Measurements from ENCODE around the gene CACNA1A. TPM values are rescaled to one million over a fixed set of nuclear protein-coding genes. Genes with fewer than 3 reads are reported as not detected.

Gene CACNA1A
- total and polyA plus RNA-seq, 3 donors from 2014 or later = 9.7 to 22.5 (median 21.8) TPM

DNA sequence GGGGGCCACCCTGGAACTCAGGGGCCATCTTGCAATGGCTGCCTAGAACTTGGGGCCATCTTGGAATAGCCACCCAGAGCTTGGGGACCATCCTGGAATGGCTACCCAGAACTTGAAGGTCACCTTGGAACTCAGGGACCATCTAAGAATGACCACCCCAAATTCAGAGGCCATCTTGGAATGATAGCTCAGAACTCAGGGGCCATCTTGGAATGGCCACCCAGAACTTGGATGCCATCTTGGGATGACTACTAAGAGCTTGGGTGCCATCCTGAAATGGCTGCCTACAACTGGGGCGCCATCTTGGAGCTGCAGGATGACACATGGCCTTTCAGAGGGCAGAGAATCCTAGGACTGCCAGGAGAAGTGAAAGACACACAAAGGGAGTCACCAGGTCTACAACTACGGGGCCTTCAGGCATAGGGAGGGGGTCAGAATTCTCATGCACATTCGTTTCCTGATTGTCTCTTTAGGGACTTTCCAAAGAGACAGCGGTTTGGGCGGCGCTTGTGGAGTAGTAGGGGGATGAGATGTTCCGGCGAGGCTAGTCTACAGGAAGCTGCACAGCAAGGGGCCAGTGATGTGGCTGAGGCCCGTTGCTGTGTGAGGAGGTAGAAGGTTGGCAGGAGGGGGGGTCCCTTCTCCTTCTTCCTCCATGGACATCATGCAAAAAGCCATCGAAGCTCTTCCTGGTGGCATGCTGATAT, 231.1 kb downstream of the CACNA1A start:
- intact Hi-C loops (cut with DNase I; ENCODE audit: low total_unique reads) = no loop called here
- Histone ChIP-seq H3K36me3 (ENCODE audit: low read depth, missing control alignments) (no peaks in the 10 kb centered on the region), H3K27ac (no peak overlapping the region), H3K27me3 (no peaks in the 10 kb centered on the region), H3K4me1 (no peaks in the 10 kb centered on the region), H3K9me3 (no peaks in the 10 kb centered on the region), H3K4me3 (no peak overlapping the region)
- no peak for DNase-seq
- 84 to 88% methylated on average over 9 to 10 of the region's 10 CpGs for WGBS, 2 donors
- no peak for TF ChIP-seq POLR2A (IDR thresholded peaks at IDR 0.05)
- TF ChIP-seq, protein P1, sequence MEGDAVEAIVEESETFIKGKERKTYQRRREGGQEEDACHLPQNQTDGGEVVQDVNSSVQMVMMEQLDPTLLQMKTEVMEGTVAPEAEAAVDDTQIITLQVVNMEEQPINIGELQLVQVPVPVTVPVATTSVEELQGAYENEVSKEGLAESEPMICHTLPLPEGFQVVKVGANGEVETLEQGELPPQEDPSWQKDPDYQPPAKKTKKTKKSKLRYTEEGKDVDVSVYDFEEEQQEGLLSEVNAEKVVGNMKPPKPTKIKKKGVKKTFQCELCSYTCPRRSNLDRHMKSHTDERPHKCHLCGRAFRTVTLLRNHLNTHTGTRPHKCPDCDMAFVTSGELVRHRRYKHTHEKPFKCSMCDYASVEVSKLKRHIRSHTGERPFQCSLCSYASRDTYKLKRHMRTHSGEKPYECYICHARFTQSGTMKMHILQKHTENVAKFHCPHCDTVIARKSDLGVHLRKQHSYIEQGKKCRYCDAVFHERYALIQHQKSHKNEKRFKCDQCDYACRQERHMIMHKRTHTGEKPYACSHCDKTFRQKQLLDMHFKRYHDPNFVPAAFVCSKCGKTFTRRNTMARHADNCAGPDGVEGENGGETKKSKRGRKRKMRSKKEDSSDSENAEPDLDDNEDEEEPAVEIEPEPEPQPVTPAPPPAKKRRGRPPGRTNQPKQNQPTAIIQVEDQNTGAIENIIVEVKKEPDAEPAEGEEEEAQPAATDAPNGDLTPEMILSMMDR (IDR thresholded peaks at IDR 0.05) = no peak

DNA sequence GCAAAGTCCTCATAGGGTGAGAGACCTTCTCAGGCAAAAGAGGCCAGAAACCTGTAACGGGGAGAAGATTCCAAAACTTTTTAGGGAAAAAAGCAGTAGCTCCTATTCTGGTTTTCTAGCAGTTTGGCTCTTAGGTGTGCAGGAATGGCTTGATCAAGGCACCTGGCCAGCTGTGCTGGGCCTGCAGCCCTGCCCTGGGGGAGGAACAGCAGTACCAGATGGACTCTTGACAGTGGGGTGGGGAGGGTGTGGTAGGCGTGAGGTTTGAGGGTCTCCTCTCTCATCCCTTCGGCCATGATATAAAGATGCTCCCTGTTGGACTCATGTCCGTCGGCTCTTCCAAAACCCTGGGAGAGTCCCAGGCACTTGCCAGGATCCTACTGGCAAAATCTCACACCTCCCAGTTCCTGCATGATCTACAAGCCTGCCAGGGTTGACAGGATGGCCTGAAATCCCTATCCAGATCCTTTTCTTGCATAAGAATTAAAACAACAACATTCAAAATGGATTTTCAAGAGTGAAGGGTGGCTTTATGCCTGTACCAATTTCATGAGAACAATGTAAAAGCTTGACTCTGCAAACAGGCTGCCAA, 235.7 kb downstream of the CACNA1A start:
- WGBS, 2 donors = 93 to 95% methylated on average over 5 of the region's 5 CpGs
- Histone ChIP-seq H3K9me3 (no peaks in the 10 kb centered on the region), H3K4me1 (no peaks in the 10 kb centered on the region), H3K36me3 (ENCODE audit: low read depth, missing control alignments) (no peaks in the 10 kb centered on the region), H3K27me3 (no peaks in the 10 kb centered on the region), H3K4me3 (no peak overlapping the region), H3K27ac (no peak overlapping the region)
- intact Hi-C loops (cut with DNase I; ENCODE audit: low total_unique reads) = no loop called here
- no peak for TF ChIP-seq POLR2A (IDR thresholded peaks at IDR 0.05)
- TF ChIP-seq, protein P1 (IDR thresholded peaks at IDR 0.05) = no peak
- DNase-seq = no peak

DNA sequence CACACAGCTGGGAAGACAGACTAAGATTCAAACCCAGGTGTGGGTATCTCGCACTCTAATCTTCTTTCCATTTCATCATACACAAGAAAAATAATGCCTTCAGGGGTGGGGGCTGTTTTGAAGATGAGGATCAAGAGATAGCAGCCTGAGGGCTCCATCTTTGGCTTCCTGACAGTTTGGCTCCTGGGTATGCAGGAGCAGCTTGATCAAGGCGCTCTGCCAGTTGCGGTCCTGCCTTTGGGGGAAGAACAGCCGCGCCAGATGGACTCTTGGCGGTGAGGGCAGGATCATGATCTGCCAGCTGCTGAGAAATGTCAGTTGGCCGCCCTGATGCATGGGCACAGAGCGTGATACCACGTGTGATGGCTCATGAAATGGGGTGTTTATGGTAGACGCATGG, 236.9 kb downstream of the CACNA1A start:
- intact Hi-C loops (cut with DNase I; ENCODE audit: low total_unique reads) = no loop called here

DNA sequence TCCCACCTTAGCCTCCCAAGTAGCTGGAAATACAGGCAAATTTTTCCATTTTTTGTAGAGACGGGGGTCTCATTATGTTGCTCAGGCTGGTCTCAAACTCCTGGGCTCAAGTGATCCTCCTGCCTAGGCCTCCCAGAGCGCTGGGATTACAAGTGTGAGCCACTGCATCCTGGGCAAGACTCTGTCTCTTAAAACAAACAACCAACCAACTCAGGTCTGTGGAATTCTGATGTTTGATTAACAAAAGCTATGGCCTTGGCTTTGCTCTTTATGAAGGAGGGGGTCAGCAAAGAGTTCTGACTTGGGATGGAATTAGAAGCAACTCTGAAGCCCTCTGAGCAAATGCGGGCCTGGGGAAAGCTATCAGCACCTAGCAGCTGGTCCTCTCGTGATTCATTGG, 238.4 kb downstream of the CACNA1A start:
- DNase-seq = no peak
- H3K27me3 ChIP-seq = no peaks in the 10 kb centered on the region
- WGBS, 2 donors = 70 to 74% methylated on average over 4 of the region's 4 CpGs
- no peaks in the 10 kb centered on the region for H3K4me1 ChIP-seq
- no peak overlapping the region for H3K4me3 ChIP-seq
- H3K9me3 ChIP-seq = no peaks in the 10 kb centered on the region
- no peaks in the 10 kb centered on the region for H3K36me3 ChIP-seq (ENCODE audit: low read depth, missing control alignments)
- TF ChIP-seq POLR2A (IDR thresholded peaks at IDR 0.05) = no peak
- TF ChIP-seq, protein P1 (IDR thresholded peaks at IDR 0.05) = no peak
- intact Hi-C loops (cut with DNase I; ENCODE audit: low total_unique reads) = no loop called here
- no peak overlapping the region for H3K27ac ChIP-seq

More for the DNA sequence above, 236.9 kb downstream of the CACNA1A start:
- Histone ChIP-seq H3K36me3 (ENCODE audit: low read depth, missing control alignments) (no peaks in the 10 kb centered on the region), H3K9me3 (no peaks in the 10 kb centered on the region), H3K27me3 (no peaks in the 10 kb centered on the region), H3K4me3 (no peak overlapping the region), H3K4me1 (no peaks in the 10 kb centered on the region), H3K27ac (no peak overlapping the region)
- TF ChIP-seq, protein P1 (IDR thresholded peaks at IDR 0.05) = no peak
- TF ChIP-seq POLR2A (IDR thresholded peaks at IDR 0.05) = no peak
- no peak for DNase-seq
- WGBS, 2 donors = 91 to 95% methylated on average over 10 of the region's 10 CpGs

DNA sequence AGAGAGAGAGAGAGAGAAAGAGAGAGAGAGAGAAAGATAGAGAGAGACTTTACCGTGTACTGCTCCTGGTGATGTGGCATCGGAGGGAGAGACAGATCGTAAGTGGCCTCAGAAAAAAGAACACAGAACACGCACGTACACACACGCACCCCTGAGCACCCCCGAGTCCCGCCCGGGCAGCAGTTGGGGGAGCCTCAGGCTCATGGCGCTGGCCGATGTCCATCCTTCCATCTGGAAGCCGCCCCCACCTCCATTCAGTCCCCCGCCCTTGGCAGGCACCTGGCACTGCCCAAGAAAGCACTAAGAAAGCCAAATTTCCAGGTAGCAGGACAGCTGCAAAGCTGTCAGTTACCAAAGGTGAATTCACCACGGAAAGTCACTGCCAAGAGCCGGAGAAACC, 239.1 kb downstream of the CACNA1A start:
- Histone ChIP-seq H3K4me1 (no peaks in the 10 kb centered on the region), H3K4me3 (no peak overlapping the region), H3K36me3 (ENCODE audit: low read depth, missing control alignments) (no peaks in the 10 kb centered on the region), H3K9me3 (no peaks in the 10 kb centered on the region), H3K27me3 (no peaks in the 10 kb centered on the region), H3K27ac (no peak overlapping the region)
- no peak for TF ChIP-seq POLR2A (IDR thresholded peaks at IDR 0.05)
- TF ChIP-seq, protein P1 (IDR thresholded peaks at IDR 0.05) = no peak
- WGBS, 2 donors = 88 to 91% methylated on average over 15 of the region's 15 CpGs
- intact Hi-C loops (cut with DNase I; ENCODE audit: low total_unique reads) = no loop called here
- no peak for DNase-seq
